ENCODE results near the gene TDRD1.
"Not testable (repeated sequence)": the region's sequence is repeated elsewhere in the genome, so short reads cannot be mapped to it uniquely, and the experiment has no call there.

TDRD1 gene

GRCh38 chr10:114142018-114142417 is 37.1 kb upstream of the TDRD1 start:
- no peak overlapping the region for H3K27ac ChIP-seq
- no peaks in the 10 kb centered on the region for H3K4me1 ChIP-seq (ENCODE audit: control insufficient read depth in 1 of 2, insufficient read depth in 1 of 2, low read depth in 1 of 2, low read length in 1 of 2)
- no peaks in the 10 kb centered on the region for H3K9me3 ChIP-seq
- H3K36me3 ChIP-seq = peaks cover 76% of the 10 kb centered on the region
- H3K27me3 ChIP-seq = no peaks in the 10 kb centered on the region
- no peak for TF ChIP-seq CTCF (IDR thresholded peaks at IDR 0.05)
- no peak overlapping the region for H3K4me3 ChIP-seq (ENCODE audit: low read depth in 1 of 2, low read length in 1 of 2)

GRCh38 chr10:114143160-114143559 is 36.0 kb upstream of the TDRD1 start:
- Histone ChIP-seq H3K4me1 (ENCODE audit: control insufficient read depth in 1 of 2, insufficient read depth in 1 of 2, low read depth in 1 of 2, low read length in 1 of 2) (no peaks in the 10 kb centered on the region), H3K27ac (no peak overlapping the region), H3K4me3 (ENCODE audit: low read depth in 1 of 2, low read length in 1 of 2) (no peak overlapping the region), H3K9me3 (no peaks in the 10 kb centered on the region), H3K27me3 (no peaks in the 10 kb centered on the region), H3K36me3 (peaks cover 81% of the 10 kb centered on the region)
- TF ChIP-seq CTCF (IDR thresholded peaks at IDR 0.05) = no peak

- not testable (repeated sequence) for H3K4me1 ChIP-seq (ENCODE audit: control insufficient read depth in 1 of 2, insufficient read depth in 1 of 2, low read depth in 1 of 2, low read length in 1 of 2); H3K9me3 ChIP-seq; H3K4me3 ChIP-seq (ENCODE audit: low read depth in 1 of 2, low read length in 1 of 2); H3K27ac ChIP-seq; H3K27me3 ChIP-seq
- H3K36me3 ChIP-seq = peaks cover 73% of the 10 kb centered on the region
Observed at GRCh38 chr10:114149476-114149875, 29.7 kb upstream of the TDRD1 start.

GRCh38 chr10:114151486-114151885 is 27.7 kb upstream of the TDRD1 start:
- Histone ChIP-seq H3K4me3 (ENCODE audit: low read depth in 1 of 2, low read length in 1 of 2) (no peak overlapping the region), H3K9me3 (no peaks in the 10 kb centered on the region), H3K27me3 (no peaks in the 10 kb centered on the region), H3K4me1 (ENCODE audit: control insufficient read depth in 1 of 2, insufficient read depth in 1 of 2, low read depth in 1 of 2, low read length in 1 of 2) (no peaks in the 10 kb centered on the region), H3K36me3 (peaks cover 70% of the 10 kb centered on the region), H3K27ac (no peak overlapping the region)
- no peak for TF ChIP-seq CTCF (IDR thresholded peaks at IDR 0.05)

GRCh38 chr10:114151892-114152291 is 27.3 kb upstream of the TDRD1 start:
- no peaks in the 10 kb centered on the region for H3K4me1 ChIP-seq (ENCODE audit: control insufficient read depth in 1 of 2, insufficient read depth in 1 of 2, low read depth in 1 of 2, low read length in 1 of 2)
- no peak overlapping the region for H3K4me3 ChIP-seq (ENCODE audit: low read depth in 1 of 2, low read length in 1 of 2)
- TF ChIP-seq CTCF (IDR thresholded peaks at IDR 0.05) = no peak
- no peaks in the 10 kb centered on the region for H3K27me3 ChIP-seq
- H3K36me3 ChIP-seq = peaks cover 70% of the 10 kb centered on the region
- H3K9me3 ChIP-seq = no peaks in the 10 kb centered on the region
- H3K27ac ChIP-seq = no peak overlapping the region

GRCh38 chr10:114157912-114158311 is 21.2 kb upstream of the TDRD1 start:
- H3K9me3 ChIP-seq = no peaks in the 10 kb centered on the region
- H3K36me3 ChIP-seq = peaks cover 49% of the 10 kb centered on the region

More at GRCh38 chr10:114157912-114158311, 21.2 kb upstream of the TDRD1 start:
- Histone ChIP-seq H3K4me3 (ENCODE audit: low read depth in 1 of 2, low read length in 1 of 2) (no peak overlapping the region), H3K27ac (no peak overlapping the region), H3K27me3 (no peaks in the 10 kb centered on the region), H3K4me1 (ENCODE audit: control insufficient read depth in 1 of 2, insufficient read depth in 1 of 2, low read depth in 1 of 2, low read length in 1 of 2) (no peaks in the 10 kb centered on the region)
- TF ChIP-seq CTCF (IDR thresholded peaks at IDR 0.05) = no peak

Data from neutrophil (primary cell).